GM12873 (cell line): Measurements from ENCODE around the gene AP2A2.

Experiments used
- CTCF ChIP-seq: IDR thresholded peaks from 2 replicates; pipeline ENCODE4 v1.5.1; 2012; ENCODE audit warnings: low read depth, mild to moderate bottlenecking, moderate library complexity, low read length, control low read depth; ENCODE audit not compliant: insufficient read depth; ENCODE audit errors: missing control alignments

The AP2A2 gene

GRCh38 chr11:925496-926301, at the start of gene AP2A2:
AP2A2 (plus strand) TSS chr11:925870; CDS start chr11:926022, 152 bp downstream.
- TF ChIP-seq CTCF: peak; percentile 78

- TF ChIP-seq CTCF: no peak
These were observed 49.1 kb upstream of the AP2A2 start for GRCh38 chr11:876545-876944.

- TF ChIP-seq CTCF: no peak
These were observed 48.1 kb upstream of the AP2A2 start for GRCh38 chr11:877565-877964.

- TF ChIP-seq CTCF: no peak
These were observed 45.2 kb upstream of the AP2A2 start for GRCh38 chr11:880447-880846.

- TF ChIP-seq CTCF: no peak
These were observed 43.1 kb upstream of the AP2A2 start for GRCh38 chr11:882596-882995.

- no peak for TF ChIP-seq CTCF
These were observed 42.1 kb upstream of the AP2A2 start for GRCh38 chr11:883527-883926.

- no peak for TF ChIP-seq CTCF
These were observed 41.0 kb upstream of the AP2A2 start for GRCh38 chr11:884578-885070.
